Suprapubic skin (tissue), 4 donors: Measurements from ENCODE around the gene RALGPS1. TPM values are rescaled to one million over a fixed set of nuclear protein-coding genes. Genes with fewer than 3 reads are reported as not detected.

Experiments used
- DNase-seq, 2 donors: peaks; one replicate each; pipeline ENCODE4 v3.0.0-alpha.2; 2019; ENCODE audit warnings: low spot score in 2 of 2
- H3K27ac ChIP-seq: fragments of 200-600 bp; sonication (generic); one replicate; pipeline ENCODE4 v1.5.1; 2019
- H3K27me3 ChIP-seq: fragments of 200-600 bp; sonication (generic); one replicate; pipeline ENCODE4 v1.5.1; 2019
- H3K36me3 ChIP-seq: fragments of 200-600 bp; sonication (generic); one replicate; pipeline ENCODE4 v1.5.1; 2019
- H3K4me1 ChIP-seq: fragments of 200-600 bp; sonication (generic); one replicate; pipeline ENCODE4 v1.5.1; 2019
- H3K4me3 ChIP-seq: fragments of 200-600 bp; sonication (generic); one replicate; pipeline ENCODE4 v1.5.1; 2019; ENCODE audit warnings: mild to moderate bottlenecking
- H3K9me3 ChIP-seq: fragments of 200-600 bp; sonication (generic); one replicate; pipeline ENCODE4 v1.5.1; 2019
- CTCF ChIP-seq, 2 donors: fragments of 200-600 bp in 1 of 2; fragments of 450-650 bp in 1 of 2; sonication (generic) in 1 of 2; IDR thresholded peaks; one replicate each; pipeline ENCODE4 v1.5.1; 2016 to 2019; ENCODE audit warnings: antibody characterized with exemption in 2 of 2, mild to moderate bottlenecking in 1 of 2, moderate library complexity in 1 of 2
- EP300 ChIP-seq: sonication (generic); formaldehyde crosslinking; IDR thresholded peaks from one replicate; pipeline ENCODE4 v1.6.1; 2017; ENCODE audit warnings: antibody characterized with exemption
- POLR2A ChIP-seq, 2 donors: fragments of 450-650 bp; IDR thresholded peaks; one replicate each; pipeline ENCODE4 v1.6.1; 2017; ENCODE audit warnings: antibody characterized with exemption in 2 of 2, mild to moderate bottlenecking in 2 of 2, moderate library complexity in 2 of 2
- POLR2AphosphoS5 ChIP-seq, 3 donors: sonication (generic); formaldehyde crosslinking; IDR thresholded peaks; one replicate each; pipeline ENCODE4 v1.6.1; 2017; ENCODE audit warnings: antibody characterized with exemption in 3 of 3
- WGBS: methylation state at CpG from one replicate; pipeline ENCODE4 v1.1.5; 2018; 5-methylcytosine and 5-hydroxymethylcytosine counted together
- total RNA-seq, 4 donors: library from RNA; depleted of rRNA; stranded (reverse); fragments of >200 nt; gene quantifications; one replicate each; pipeline ENCODE4 v1.1.0, GENCODE V29; 2016

The RALGPS1 gene
- total RNA-seq, 4 donors from 2014 or later = 14.8 to 86.7 (median 21.4) TPM

GRCh38 chr9:127098916-127099553 is 184.5 kb downstream of the RALGPS1 start:
- DNase-seq = no peak
- Histone ChIP-seq H3K9me3 (no peaks in the 10 kb centered on the region), H3K27me3 (no peaks in the 10 kb centered on the region), H3K4me1 (peaks cover 7% of the 10 kb centered on the region), H3K27ac (peak overlapping the region; percentile 50), H3K36me3 (no peaks in the 10 kb centered on the region), H3K4me3 (no peak overlapping the region)
- WGBS = 82% methylated on average over 7 of the region's 7 CpGs
- TF ChIP-seq EP300 = no peak
- TF ChIP-seq POLR2AphosphoS5 (IDR thresholded peaks at IDR 0.05) = no peak
- TF ChIP-seq CTCF (IDR thresholded peaks at IDR 0.05) = no peak
- TF ChIP-seq POLR2A (IDR thresholded peaks at IDR 0.05) = no peak

- Histone ChIP-seq H3K9me3 (no peaks in the 10 kb centered on the region), H3K27me3 (no peaks in the 10 kb centered on the region), H3K4me1 (peaks cover 7% of the 10 kb centered on the region), H3K27ac (peak overlapping the region; percentile 50), H3K36me3 (no peaks in the 10 kb centered on the region), H3K4me3 (no peak overlapping the region)
- TF ChIP-seq EP300 (no peak), POLR2AphosphoS5 (IDR thresholded peaks at IDR 0.05) (no peak), CTCF (IDR thresholded peaks at IDR 0.05) (no peak), POLR2A (IDR thresholded peaks at IDR 0.05) (no peak)
- 73% methylated on average over 3 of the region's 3 CpGs for WGBS
- no peak for DNase-seq
Measured at GRCh38 chr9:127099664-127100063, 185.1 kb downstream of the RALGPS1 start.

GRCh38 chr9:127102176-127102575 is 187.6 kb downstream of the RALGPS1 start:
- H3K36me3 ChIP-seq = peaks cover 2% of the 10 kb centered on the region
- no peaks in the 10 kb centered on the region for H3K27me3 ChIP-seq
- TF ChIP-seq POLR2A (IDR thresholded peaks at IDR 0.05) = no peak
- no peaks in the 10 kb centered on the region for H3K4me1 ChIP-seq
- no peak for DNase-seq
- no peak overlapping the region for H3K27ac ChIP-seq
- H3K9me3 ChIP-seq = no peaks in the 10 kb centered on the region
- no peak overlapping the region for H3K4me3 ChIP-seq

GRCh38 chr9:127102788-127103187 is 188.2 kb downstream of the RALGPS1 start:
- Histone ChIP-seq H3K27me3 (no peaks in the 10 kb centered on the region), H3K4me3 (no peak overlapping the region), H3K9me3 (no peaks in the 10 kb centered on the region), H3K4me1 (no peaks in the 10 kb centered on the region), H3K36me3 (peaks cover 9% of the 10 kb centered on the region), H3K27ac (no peak overlapping the region)
- no peak for DNase-seq
- TF ChIP-seq EP300 = no peak
- TF ChIP-seq CTCF (IDR thresholded peaks at IDR 0.05) = no peak
- no peak for TF ChIP-seq POLR2AphosphoS5 (IDR thresholded peaks at IDR 0.05)
- TF ChIP-seq POLR2A (IDR thresholded peaks at IDR 0.05) = no peak
- WGBS = 81% methylated on average over 2 of the region's 2 CpGs

GRCh38 chr9:127104581-127105311 is 190.2 kb downstream of the RALGPS1 start:
- H3K27me3 ChIP-seq = no peaks in the 10 kb centered on the region
- 79% methylated on average over 7 of the region's 7 CpGs for WGBS
- H3K36me3 ChIP-seq = peaks cover 15% of the 10 kb centered on the region
- DNase-seq = no peak
- no peak overlapping the region for H3K4me3 ChIP-seq
- no peak for TF ChIP-seq EP300
- no peak for TF ChIP-seq CTCF (IDR thresholded peaks at IDR 0.05)
- no peak for TF ChIP-seq POLR2A (IDR thresholded peaks at IDR 0.05)
- TF ChIP-seq POLR2AphosphoS5 (IDR thresholded peaks at IDR 0.05) = no peak
- H3K9me3 ChIP-seq = no peaks in the 10 kb centered on the region
- H3K4me1 ChIP-seq = no peaks in the 10 kb centered on the region
- H3K27ac ChIP-seq = no peak overlapping the region
